ENCODE measurements around the gene VCPKMT. TPM values are rescaled to one million over a fixed set of nuclear protein-coding genes. Genes with fewer than 3 reads are reported as not detected.

The VCPKMT gene
- total RNA-seq, 1 experiment from 2014 or later = 9.7 TPM

DNA sequence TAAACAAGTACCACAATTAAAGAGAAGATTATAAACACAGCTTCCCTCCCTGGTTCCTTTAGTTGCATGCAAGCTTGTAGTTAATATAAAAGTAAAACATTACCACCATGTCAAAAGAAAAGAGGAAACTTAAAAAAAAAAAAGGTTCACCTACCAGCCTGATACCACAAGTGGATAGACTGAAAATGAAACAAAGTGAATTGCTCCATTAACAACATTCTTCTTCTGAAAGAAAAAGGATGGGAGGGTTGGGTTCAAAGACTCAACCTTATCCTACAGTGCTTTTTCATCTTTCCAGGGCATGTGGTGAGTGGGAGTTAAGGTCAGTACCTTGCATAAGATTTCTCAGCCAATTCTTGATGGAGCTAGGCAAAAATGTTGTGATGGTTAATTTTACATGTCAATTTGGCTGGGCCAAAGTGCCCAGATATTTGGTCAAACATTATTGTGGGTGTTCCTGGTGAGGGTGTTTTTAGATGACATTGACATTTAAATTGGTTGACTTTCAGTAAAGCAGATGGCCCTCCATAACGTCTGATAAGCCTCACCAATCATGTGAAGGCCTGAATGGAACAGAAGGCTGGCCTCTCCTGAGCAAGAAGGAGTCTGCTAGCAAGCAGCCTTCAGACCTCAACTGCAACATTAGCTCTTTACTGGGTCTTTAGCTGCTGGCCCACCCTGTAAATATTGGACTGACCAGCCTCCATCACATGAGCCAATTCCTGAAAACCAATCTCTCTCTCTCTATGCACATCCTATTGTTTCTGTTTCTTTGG lies 28.8 kb downstream of the VCPKMT start:
- H3K9me3 Mint-ChIP-seq (ENCODE audit: unreplicated experiment) = no peaks in the 10 kb centered on the region

GRCh38 chr14:50086321-50086711 lies 30.1 kb downstream of the VCPKMT start:
- Histone ChIP-seq H3K27me3 (replicated peaks; ENCODE audit: control insufficient read depth, insufficient read depth, low read length) (no peaks in the 10 kb centered on the region), H3K4me3 (ENCODE audit: low read depth, low read length) (no peak overlapping the region), H3K4me1 (no peaks in the 10 kb centered on the region), H3K36me3 (ENCODE audit: control insufficient read depth, insufficient read depth, low read length) (no peaks in the 10 kb centered on the region), H3K9me3 (no peaks in the 10 kb centered on the region)
- Mint-ChIP-seq H3K27ac (ENCODE audit: unreplicated experiment) (no peak overlapping the region), H3K27me3 (ENCODE audit: insufficient read depth, unreplicated experiment) (no peaks in the 10 kb centered on the region), H3K4me1 (ENCODE audit: low read depth, unreplicated experiment) (no peaks in the 10 kb centered on the region), H3K9me3 (ENCODE audit: unreplicated experiment) (no peaks in the 10 kb centered on the region), H3K4me3 (ENCODE audit: unreplicated experiment) (no peak overlapping the region), H3K36me3 (ENCODE audit: insufficient read depth, unreplicated experiment) (no peaks in the 10 kb centered on the region)
- BruUV-seq (replicated peaks) = no TSS peak
- CTCF ChIA-PET = no interaction called here
- no peak for DNase-seq
- intact Hi-C loops (cut with micrococcal nuclease; ENCODE audit: unreplicated experiment) = no loop called here
- POLR2A ChIA-PET = no interaction called here
- no peak for TF ChIP-seq CTCF (IDR thresholded peaks at IDR 0.05; ENCODE audit: insufficient read depth in 1 of 2, low read depth in 1 of 2, low read length in 1 of 2, severe bottlenecking in 1 of 2, unreplicated experiment in 1 of 2)

More for the DNA sequence above, 28.8 kb downstream of the VCPKMT start:
- Histone ChIP-seq H3K36me3 (ENCODE audit: control insufficient read depth, insufficient read depth, low read length) (no peaks in the 10 kb centered on the region), H3K27me3 (replicated peaks; ENCODE audit: control insufficient read depth, insufficient read depth, low read length) (no peaks in the 10 kb centered on the region), H3K4me3 (ENCODE audit: low read depth, low read length) (no peak overlapping the region), H3K9me3 (no peaks in the 10 kb centered on the region), H3K4me1 (no peaks in the 10 kb centered on the region)
- TF ChIP-seq CTCF (IDR thresholded peaks at IDR 0.05; ENCODE audit: insufficient read depth in 1 of 2, low read depth in 1 of 2, low read length in 1 of 2, severe bottlenecking in 1 of 2, unreplicated experiment in 1 of 2) = no peak
- no peak overlapping the region for H3K27ac Mint-ChIP-seq (ENCODE audit: unreplicated experiment)
- CTCF ChIA-PET = no interaction called here
- no peaks in the 10 kb centered on the region for H3K4me1 Mint-ChIP-seq (ENCODE audit: low read depth, unreplicated experiment)
- H3K27me3 Mint-ChIP-seq (ENCODE audit: insufficient read depth, unreplicated experiment) = no peaks in the 10 kb centered on the region
- DNase-seq = no peak
- intact Hi-C loops (cut with micrococcal nuclease; ENCODE audit: unreplicated experiment) = no loop called here
- BruUV-seq (replicated peaks) = no TSS peak
- POLR2A ChIA-PET = no interaction called here
- no peak overlapping the region for H3K4me3 Mint-ChIP-seq (ENCODE audit: unreplicated experiment)
- no peaks in the 10 kb centered on the region for H3K36me3 Mint-ChIP-seq (ENCODE audit: insufficient read depth, unreplicated experiment)

DNA sequence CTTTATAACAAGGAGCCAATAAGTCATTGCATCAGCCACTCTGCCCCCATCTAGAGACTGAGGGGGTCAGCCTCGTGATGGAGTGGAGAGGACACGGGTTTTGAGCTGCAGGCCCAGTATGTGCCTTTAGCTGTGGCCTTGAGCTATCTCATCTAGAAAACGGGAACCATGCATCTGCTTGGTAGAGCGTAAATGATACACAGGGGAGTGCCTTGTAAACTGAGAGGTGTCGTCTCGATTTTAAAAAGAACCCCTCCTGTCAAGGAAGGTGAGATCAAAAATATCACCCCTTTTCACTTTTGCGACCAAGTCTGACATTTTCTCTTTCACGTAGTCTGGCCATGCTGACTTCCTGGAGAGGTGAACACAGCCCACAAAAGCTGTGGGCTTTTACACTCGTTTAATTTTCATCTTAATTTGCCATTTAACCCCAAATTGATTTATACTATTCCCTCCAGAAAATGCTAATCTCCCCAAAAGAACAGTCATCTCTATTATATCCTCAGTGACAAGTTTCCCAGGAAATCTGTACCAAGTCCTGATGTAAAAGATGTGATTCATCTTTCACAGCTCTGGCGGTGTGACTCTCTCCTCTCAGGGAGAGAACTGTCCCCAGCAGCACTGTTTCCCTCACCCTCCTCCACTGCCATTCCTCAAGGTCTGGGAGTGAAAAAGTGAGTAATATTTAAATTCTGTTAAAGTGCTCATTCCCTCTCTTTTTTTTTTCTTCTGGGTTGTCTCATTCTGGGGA lies 30.6 kb downstream of the VCPKMT start:
- H3K9me3 Mint-ChIP-seq (ENCODE audit: unreplicated experiment) = no peaks in the 10 kb centered on the region
- H3K4me3 ChIP-seq (ENCODE audit: low read depth, low read length) = no peak overlapping the region
- H3K27ac Mint-ChIP-seq (ENCODE audit: unreplicated experiment) = no peak overlapping the region
- no peaks in the 10 kb centered on the region for H3K36me3 ChIP-seq (ENCODE audit: control insufficient read depth, insufficient read depth, low read length)
- no peaks in the 10 kb centered on the region for H3K4me1 ChIP-seq
- no TSS peak for BruUV-seq (replicated peaks)
- no peaks in the 10 kb centered on the region for H3K4me1 Mint-ChIP-seq (ENCODE audit: low read depth, unreplicated experiment)
- intact Hi-C loops (cut with micrococcal nuclease; ENCODE audit: unreplicated experiment) = no loop called here
- H3K36me3 Mint-ChIP-seq (ENCODE audit: insufficient read depth, unreplicated experiment) = no peaks in the 10 kb centered on the region
- DNase-seq = no peak
- ChIA-PET CTCF (no interaction called here), POLR2A (no interaction called here)
- no peak overlapping the region for H3K4me3 Mint-ChIP-seq (ENCODE audit: unreplicated experiment)
- H3K9me3 ChIP-seq = no peaks in the 10 kb centered on the region
- no peak for TF ChIP-seq CTCF (IDR thresholded peaks at IDR 0.05; ENCODE audit: insufficient read depth in 1 of 2, low read depth in 1 of 2, low read length in 1 of 2, severe bottlenecking in 1 of 2, unreplicated experiment in 1 of 2)
- H3K27me3 Mint-ChIP-seq (ENCODE audit: insufficient read depth, unreplicated experiment) = no peaks in the 10 kb centered on the region
- no peaks in the 10 kb centered on the region for H3K27me3 ChIP-seq (replicated peaks; ENCODE audit: control insufficient read depth, insufficient read depth, low read length)

Measured in Caco-2 (cell line).